Stomach (tissue), 9 donors: ENCODE measurements around the gene SLC25A48. TPM values are rescaled to one million over a fixed set of nuclear protein-coding genes. Genes with fewer than 3 reads are reported as not detected.

ENCODE experiments used
- DNase-seq, 2 donors: peaks; one replicate each; pipeline versions ENCODE4 v3.0.0 to v3.0.0-alpha.2; 2013 to 2019
- H3K27ac ChIP-seq, 5 donors: fragments of 200-600 bp in 4 of 5; sonication (generic) in 4 of 5; one replicate each; pipeline ENCODE4 v1.5.1; 2013 to 2019; ENCODE audit warnings: mild to moderate bottlenecking in 1 of 5, moderate library complexity in 1 of 5
- H3K27me3 ChIP-seq, 3 donors: fragments of 200-600 bp; sonication (generic); one replicate each; pipeline ENCODE4 v1.5.1; 2017 to 2019; ENCODE audit warnings: mixed run types in 1 of 3
- H3K36me3 ChIP-seq, 4 donors: fragments of 200-600 bp; sonication (generic); 1 replicate in 3 of 4; 2 replicates in 1 of 4; pipeline ENCODE4 v1.5.1; 2016 to 2019
- H3K4me1 ChIP-seq, 4 donors: fragments of 200-600 bp; sonication (generic); one replicate each; pipeline ENCODE4 v1.5.1; 2016 to 2019
- H3K4me3 ChIP-seq, 4 donors: fragments of 200-600 bp; sonication (generic) in 3 of 4; one replicate each; pipeline ENCODE4 v1.5.1; 2016 to 2019; ENCODE audit warnings: mild to moderate bottlenecking in 1 of 4
- H3K9me3 ChIP-seq, 4 donors: fragments of 200-600 bp; sonication (generic); one replicate each; pipeline ENCODE4 v1.5.1; 2016 to 2019
- CTCF ChIP-seq, 7 experiments: fragments of 450-650 bp in 4 of 7; fragments of 200-600 bp in 3 of 7; sonication (generic) in 3 of 7; IDR thresholded peaks; one replicate each; pipeline ENCODE4 v1.5.1; 2016 to 2019; ENCODE audit warnings: antibody characterized with exemption in 7 of 7, control low read depth in 2 of 7, mild to moderate bottlenecking in 1 of 7
- EP300 ChIP-seq: sonication (generic); formaldehyde crosslinking; IDR thresholded peaks from one replicate; pipeline ENCODE4 v1.6.1; 2017; ENCODE audit warnings: antibody characterized with exemption
- POLR2A ChIP-seq, 4 donors: fragments of 450-650 bp; IDR thresholded peaks; one replicate each; pipeline ENCODE4 v1.6.1; 2016; ENCODE audit warnings: antibody characterized with exemption in 4 of 4, control low read depth in 2 of 4, mild to moderate bottlenecking in 1 of 4, moderate library complexity in 1 of 4
- POLR2AphosphoS5 ChIP-seq, 3 donors: sonication (generic); formaldehyde crosslinking; IDR thresholded peaks; one replicate each; pipeline ENCODE4 v1.6.1; 2016; ENCODE audit warnings: antibody characterized with exemption in 3 of 3
- WGBS, 5 donors: extraction: QIAGEN DNeasy Blood & Tissue Kit in 3 of 5; methylation state at CpG; one replicate each; pipeline versions ENCODE4 v1.1.5 to v1.1.7; 2013 to 2018; 5-methylcytosine and 5-hydroxymethylcytosine counted together
- intact Hi-C: fragments of 100-400 bp; cut with DNase I; formaldehyde crosslinking; loops from one replicate; pipeline ENCODE4 v1.15.1; 2023; ENCODE audit warnings: low total_unique reads
- polyA plus RNA-seq, 3 donors: library from polyadenylated mRNA; stranded (reverse); fragments of 200-250 nt; gene quantifications; one replicate each; pipeline ENCODE4 v1.2.3, GENCODE V29; 2013
- total RNA-seq, 5 donors: library from RNA; depleted of rRNA; stranded (reverse); fragments of >200 nt; gene quantifications; one replicate each; pipeline versions ENCODE4 v1.1.0 to v1.2.3, GENCODE V29; 2014 to 2016
- donor health status: healthy with polysubstance abuse.
- donor health status: Bipolar disorder and iron deficiency.
- donor health status: healthy.

Gene SLC25A48
- total and polyA plus RNA-seq, 8 donors = 0.13 to 0.37 TPM; not detected in 6

GRCh38 chr5:135842737-135843136 is 8.3 kb downstream of the SLC25A48 start:
- H3K36me3 ChIP-seq = no peaks in the 10 kb centered on the region
- 62 to 72% (median 65%) methylated on average over 4 of the region's 4 CpGs for WGBS, 5 donors

GRCh38 chr5:135843571-135844337 is 9.3 kb downstream of the SLC25A48 start:
- Histone ChIP-seq H3K27ac (no peak overlapping the region), H3K27me3 (peaks cover 0 to 24% (median 0%) of the 10 kb centered on the region in 3 donors), H3K4me1 (no peaks in the 10 kb centered on the region), H3K4me3 (no peak overlapping the region), H3K9me3 (peaks cover 0 to 6% (median 3%) of the 10 kb centered on the region in 4 donors), H3K36me3 (no peaks in the 10 kb centered on the region)
- intact Hi-C loops = no loop called here
- DNase-seq = no peak
- 66 to 80% (median 72%) methylated on average over 4 to 6 of the region's 6 CpGs for WGBS, 5 donors
- TF ChIP-seq POLR2A (IDR thresholded peaks at IDR 0.05) (no peak), POLR2AphosphoS5 (IDR thresholded peaks at IDR 0.05) (no peak), CTCF (IDR thresholded peaks at IDR 0.05) (no peak), EP300 (no peak)

More at GRCh38 chr5:135842737-135843136, 8.3 kb downstream of the SLC25A48 start:
- Histone ChIP-seq H3K4me1 (no peaks in the 10 kb centered on the region), H3K9me3 (peaks cover 0 to 12% (median 9%) of the 10 kb centered on the region in 4 donors), H3K4me3 (no peak overlapping the region), H3K27me3 (peaks cover 0 to 27% (median 0%) of the 10 kb centered on the region in 3 donors), H3K27ac (no peak overlapping the region)
- TF ChIP-seq POLR2AphosphoS5 (IDR thresholded peaks at IDR 0.05) (no peak), POLR2A (IDR thresholded peaks at IDR 0.05) (no peak), CTCF (IDR thresholded peaks at IDR 0.05) (no peak), EP300 (no peak)
- intact Hi-C loops = no loop called here
- DNase-seq = no peak

GRCh38 chr5:135846311-135846710 is 11.8 kb downstream of the SLC25A48 start:
- Histone ChIP-seq H3K27me3 (peaks cover 0 to 23% (median 0%) of the 10 kb centered on the region in 3 donors), H3K9me3 (no peaks in the 10 kb centered on the region), H3K27ac (no peak overlapping the region), H3K4me1 (no peaks in the 10 kb centered on the region), H3K36me3 (no peaks in the 10 kb centered on the region), H3K4me3 (no peak overlapping the region)
- intact Hi-C loops = no loop called here
- DNase-seq = no peak
- TF ChIP-seq POLR2AphosphoS5 (IDR thresholded peaks at IDR 0.05) (no peak), CTCF (IDR thresholded peaks at IDR 0.05) (no peak), POLR2A (IDR thresholded peaks at IDR 0.05) (no peak), EP300 (no peak)

GRCh38 chr5:135847976-135848375 is 13.5 kb downstream of the SLC25A48 start:
- no peaks in the 10 kb centered on the region for H3K9me3 ChIP-seq
- H3K4me3 ChIP-seq = no peak overlapping the region
- H3K4me1 ChIP-seq = no peaks in the 10 kb centered on the region
- H3K27me3 ChIP-seq = peaks cover 0 to 14% (median 0%) of the 10 kb centered on the region in 3 donors
- H3K27ac ChIP-seq = no peak overlapping the region
- DNase-seq = no peak
- H3K36me3 ChIP-seq = no peaks in the 10 kb centered on the region
- no peak for TF ChIP-seq CTCF (IDR thresholded peaks at IDR 0.05)
- TF ChIP-seq POLR2AphosphoS5 (IDR thresholded peaks at IDR 0.05) = no peak
- no peak for TF ChIP-seq POLR2A (IDR thresholded peaks at IDR 0.05)
- no peak for TF ChIP-seq EP300
- 50 to 100% (median 81%) methylated on average over 1 of the region's 1 CpG for WGBS, 5 donors
- intact Hi-C loops = no loop called here
